GM18868 (cell line): Measurements from ENCODE around the gene GABBR2.
A peak's percentile ranks its signal among the peaks of the same experiment; 100 is the strongest.

Experiments
- ATAC-seq: cut with Tn5 transposase; IDR thresholded peaks from one replicate; pipeline ENCODE4 v1.9.1; 2021; ENCODE audit warnings: mild to moderate bottlenecking, moderate library complexity; ENCODE audit not compliant: unreplicated experiment

The GABBR2 gene

DNA sequence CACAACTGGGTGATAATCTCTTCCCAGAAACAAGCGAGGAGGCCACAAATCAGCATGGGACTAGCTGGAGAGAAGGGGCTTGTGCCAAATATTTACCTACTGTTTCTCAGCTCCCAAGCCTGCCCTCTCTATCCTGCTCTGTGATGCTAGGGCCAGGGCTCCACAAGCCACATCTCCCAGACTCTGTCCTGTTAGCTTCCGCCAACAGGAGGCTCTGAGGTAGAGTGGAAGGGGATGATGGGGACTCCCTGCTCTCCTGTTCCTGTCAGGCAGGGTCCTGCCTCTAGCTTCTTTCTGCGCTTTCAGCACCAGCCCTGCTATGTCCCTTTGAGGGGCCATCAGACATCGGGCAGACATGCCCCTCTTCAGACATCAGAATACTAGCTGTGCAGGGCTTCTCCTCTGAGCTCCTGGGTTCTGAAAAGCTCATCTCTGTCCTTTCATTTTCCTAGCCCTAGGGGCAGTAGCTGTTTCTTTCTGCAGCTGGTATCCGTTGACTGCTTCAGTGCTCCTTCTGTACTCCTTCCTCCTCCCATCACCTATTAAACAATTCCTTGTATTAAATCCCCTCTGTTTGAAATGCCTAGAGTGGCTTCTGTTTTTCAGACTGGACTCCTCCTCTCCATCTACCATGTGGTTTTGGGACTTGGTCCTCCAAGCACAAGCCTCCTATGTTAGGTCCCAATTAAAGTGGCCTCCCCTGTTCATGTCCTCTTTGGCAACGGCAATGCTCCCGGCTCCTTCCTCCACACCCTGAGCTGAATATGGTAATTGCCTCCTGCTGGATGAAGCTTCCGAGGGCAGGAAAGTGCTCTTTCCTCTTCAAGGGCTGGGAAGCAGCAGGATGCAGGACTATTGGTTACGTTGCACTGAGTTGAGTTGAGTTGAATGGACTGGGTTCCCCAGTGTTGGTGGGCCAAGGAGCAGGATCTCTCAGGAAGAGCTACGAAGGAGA, 292.2 kb downstream of the GABBR2 start:
- ATAC-seq = no peak

DNA sequence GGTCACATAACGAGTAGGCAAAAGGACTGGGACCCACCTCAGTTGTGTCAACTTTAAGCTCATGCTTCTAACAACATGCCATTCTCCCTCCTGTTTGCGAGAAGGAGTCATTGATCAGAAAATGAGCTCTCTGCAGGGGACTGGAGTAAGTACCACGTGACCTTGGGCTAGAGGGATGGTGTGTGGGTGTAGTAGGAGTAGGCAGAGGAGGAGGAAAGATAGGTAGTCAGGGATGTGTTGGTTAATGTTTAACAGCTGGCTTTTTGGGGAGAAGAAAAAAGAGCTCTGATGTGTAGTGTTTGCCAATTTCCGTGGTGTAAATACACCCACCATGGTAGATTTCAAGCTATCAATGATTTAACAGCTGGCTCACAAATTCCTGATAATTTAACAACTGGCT, 293.0 kb downstream of the GABBR2 start:
- no peak for ATAC-seq

DNA sequence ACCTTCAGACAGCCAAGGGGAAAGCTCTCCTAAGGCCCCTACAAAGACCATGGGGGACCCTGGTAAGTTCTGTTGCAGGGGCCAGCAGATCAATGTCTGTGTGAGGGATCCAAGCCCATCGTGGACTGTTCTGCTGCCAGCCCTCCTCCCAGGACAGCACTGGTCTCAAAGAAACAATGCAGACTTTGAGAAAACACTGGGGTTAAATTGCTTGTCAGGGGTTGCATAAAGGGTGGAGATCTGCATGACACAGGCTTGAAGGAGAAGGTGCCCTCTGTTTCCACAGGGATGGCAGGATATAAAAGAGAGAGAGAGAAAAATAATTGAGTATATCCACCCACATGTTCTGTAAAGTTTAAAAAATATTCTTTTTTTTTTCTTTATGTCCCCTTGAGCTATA, 295.7 kb downstream of the GABBR2 start:
- no peak for ATAC-seq

DNA sequence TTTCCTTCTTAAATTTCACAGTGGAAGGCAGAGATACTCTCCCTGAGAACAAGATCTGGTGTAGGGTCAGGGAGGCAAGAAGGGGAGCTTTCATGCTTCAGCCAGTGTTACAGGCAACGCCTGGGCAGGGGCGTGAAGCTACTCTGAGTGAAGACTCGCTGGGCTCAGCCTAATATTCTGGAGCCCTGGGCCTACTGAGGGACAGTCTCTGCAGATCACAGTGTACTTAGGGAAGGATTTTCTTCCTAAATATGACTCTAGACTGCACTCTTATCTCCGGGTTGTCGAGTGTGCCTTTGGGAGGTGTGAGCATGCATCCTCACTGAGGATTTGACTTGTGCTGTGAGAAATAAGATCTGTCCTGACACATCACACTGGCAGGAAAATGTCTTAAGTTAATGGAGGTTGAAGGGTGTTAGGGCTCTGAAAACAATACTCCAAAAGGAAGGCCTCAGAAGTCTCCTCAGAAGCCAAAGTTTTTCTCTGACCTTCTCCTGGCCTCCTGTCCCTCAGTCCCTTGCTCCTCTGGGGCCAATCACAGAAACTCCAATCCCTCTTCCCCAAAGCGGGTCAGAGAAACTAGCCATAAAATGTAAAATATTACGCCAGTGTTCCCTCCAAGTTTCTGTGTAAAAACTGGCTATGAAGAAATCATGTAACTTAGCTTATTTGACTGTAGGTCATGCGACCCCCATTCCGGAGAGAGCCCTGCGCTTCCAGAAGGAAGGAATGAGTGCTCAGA, 296.5 kb downstream of the GABBR2 start:
- ATAC-seq = no peak

DNA sequence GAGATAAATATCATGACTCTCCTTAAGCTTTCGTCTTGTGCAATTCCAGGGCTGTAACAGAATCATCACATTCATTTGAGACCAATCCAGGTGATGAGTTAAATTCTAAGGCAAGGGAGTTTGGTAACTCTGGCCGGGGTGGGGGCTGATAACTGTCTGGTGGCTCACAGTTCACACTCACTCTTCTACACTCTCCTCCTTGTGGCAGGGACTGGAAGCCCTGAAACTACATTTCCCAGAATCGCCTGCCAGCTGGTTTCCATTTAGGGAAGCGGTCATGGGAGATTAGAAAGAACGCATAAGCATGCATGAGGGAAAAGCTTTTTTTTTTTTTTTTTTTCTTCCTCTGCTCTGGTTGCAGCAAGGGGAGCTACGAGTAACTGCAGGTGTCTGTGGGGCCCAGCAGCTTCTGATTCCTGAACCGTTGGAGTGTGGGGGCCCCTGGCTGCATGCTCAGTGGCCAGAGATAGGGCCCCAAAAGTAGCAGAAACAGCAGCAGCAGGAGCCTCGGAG, 298.5 kb downstream of the GABBR2 start:
- no peak for ATAC-seq

DNA sequence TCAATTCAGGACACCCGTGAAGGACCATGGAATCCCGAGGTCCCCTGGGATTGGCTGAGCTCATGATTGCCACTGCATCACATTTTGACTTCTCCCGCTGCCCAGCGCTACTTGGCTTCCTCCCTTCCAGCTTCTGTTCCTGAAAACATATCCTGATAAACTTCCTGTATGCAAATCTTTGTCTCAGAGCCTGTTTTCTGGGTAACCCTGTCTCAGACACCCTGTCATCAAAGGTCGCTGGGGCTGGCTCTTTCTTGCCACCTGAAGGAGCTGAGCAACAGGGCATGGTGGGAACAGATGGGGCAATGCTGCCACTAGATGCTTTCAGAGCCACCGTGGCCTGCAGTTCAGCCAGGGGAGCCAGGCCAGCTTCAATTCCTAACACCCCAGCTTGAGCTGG, 299.0 kb downstream of the GABBR2 start:
- no peak for ATAC-seq

DNA sequence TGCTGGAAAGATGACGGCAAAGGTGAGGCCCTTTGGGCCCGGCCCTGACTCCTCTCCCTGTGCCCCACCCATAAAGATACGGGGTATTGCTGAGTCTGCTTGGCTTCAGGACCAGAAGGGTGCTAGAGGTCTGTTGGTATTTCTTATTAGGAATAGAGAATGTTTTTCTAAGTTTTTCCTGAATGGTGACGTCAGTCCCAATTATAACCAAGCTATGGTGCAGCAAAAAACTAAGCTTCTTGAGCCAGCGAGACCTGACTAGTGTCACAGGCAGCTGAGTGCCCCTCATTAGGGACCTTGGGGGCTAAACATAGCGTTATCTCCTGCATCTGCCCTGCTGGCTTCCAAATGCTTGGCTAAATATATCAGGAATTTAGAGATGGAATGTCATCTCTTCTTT, 302.3 kb downstream of the GABBR2 start:
- ATAC-seq = no peak

DNA sequence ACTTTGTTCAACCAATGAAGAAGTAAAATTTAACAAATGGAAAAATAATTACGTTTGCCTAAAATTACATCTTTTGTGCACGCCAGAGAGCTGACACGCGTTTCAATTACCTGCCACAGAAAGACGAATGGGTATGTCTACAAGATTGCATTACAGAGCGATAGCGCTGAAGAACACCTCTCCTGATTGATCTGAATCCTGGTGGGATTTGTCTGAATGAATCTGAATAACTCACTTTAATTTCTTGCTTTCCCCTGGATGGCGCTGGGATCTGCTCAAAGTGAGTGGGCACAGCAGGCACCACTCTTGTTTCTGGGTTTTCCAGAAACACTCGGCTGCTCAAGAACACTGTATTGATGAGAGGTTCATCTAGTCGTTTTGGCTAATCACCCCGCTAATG, 304.5 kb downstream of the GABBR2 start:
- no peak for ATAC-seq

DNA sequence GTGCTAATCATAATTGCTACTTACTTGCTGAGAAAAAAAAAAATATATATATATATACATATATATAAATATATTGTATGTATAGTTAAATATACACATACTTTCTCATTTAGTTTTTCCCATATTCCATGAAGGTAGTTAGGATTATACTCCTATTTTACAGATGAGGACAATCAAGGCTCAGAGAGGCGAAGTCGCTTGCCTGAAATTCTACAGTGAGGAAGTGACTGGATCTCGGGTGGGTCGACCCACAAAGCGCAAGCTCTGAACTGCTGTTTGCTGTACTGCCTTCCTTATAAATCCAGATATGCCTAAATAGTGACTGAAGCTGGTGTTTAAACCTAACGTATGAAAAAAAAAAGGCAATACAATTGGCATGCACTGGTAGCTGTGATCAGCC, 305.0 kb downstream of the GABBR2 start:
- ATAC-seq = no peak

DNA sequence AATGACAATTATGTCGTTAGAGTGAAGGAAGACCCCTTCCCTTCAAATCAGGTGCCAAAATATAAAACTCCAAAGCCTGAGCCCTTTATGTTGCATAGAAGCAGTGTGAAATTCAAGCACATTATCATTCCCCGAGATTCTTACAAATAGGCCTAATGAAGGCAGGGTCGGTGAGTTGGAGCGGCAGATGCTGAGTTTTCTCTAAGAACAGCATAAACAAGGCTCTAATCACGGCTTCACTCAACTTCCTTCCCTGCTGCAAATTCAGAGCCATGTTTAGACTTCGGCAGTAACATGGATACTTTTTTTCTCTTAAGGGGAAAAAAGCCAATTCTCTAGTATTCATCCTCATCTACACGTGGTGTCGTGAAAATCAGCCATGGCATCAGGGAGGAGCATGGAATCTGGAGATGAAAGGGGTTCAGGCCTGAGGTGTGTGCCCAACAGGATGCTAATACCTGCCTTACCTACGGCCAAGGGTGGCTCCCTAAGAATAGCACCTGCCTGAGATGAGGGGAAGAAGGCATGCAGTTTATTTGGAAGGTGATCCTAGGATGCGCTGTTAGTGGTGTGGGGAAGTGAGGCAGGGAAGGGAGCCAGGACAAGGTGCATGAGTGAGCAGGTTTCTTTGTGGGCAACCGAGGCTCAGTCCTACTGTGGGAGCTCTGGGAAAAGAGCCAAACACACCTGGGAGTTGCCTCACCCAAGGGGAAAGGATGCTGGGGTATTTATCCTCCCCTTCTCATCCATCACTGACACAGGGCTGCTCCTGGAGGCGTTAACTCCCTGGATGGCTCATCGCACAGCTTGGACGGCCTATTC, 306.5 kb downstream of the GABBR2 start:
- ATAC-seq = no peak

DNA sequence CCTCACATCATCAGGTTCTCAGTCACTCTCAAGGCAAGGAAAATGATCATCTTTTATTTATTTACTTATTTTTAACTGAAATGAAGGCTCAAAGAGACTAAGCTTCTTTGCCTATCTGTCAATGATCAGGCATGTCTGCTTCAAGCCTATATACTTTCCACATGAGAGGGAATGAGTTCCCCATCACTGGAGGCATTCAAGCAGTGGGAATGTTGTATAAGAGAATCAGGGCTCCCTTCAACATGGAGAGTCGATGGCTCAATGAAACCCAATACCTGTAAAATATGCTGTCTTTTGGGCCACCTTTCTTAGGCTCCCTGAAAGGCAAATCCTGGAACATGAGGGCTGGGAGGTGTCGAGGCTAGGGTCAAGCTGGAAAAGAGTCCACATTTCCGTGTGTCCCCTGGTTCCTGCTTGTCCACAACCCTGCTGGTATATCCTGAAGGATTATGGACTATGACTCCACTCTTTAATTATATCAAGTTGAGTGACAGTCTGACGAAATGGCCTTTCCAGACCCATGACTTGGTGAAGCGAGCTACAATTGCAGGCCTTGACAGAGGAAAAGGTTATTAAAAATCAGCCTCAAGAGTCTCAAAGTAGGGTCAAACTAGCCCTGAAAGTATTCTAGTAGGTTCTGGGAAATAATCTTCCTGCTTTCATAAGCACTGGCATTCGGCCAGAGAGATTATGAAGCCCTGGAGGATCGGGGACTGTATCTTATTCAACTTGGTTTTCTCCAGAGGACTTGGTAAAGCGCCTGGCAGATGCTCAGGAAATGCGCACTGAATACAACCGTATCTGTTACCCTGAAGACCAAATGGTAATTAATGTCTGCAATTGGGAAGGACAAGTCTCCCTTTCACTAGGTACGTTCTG, 307.4 kb downstream of the GABBR2 start:
- ATAC-seq = no peak

DNA sequence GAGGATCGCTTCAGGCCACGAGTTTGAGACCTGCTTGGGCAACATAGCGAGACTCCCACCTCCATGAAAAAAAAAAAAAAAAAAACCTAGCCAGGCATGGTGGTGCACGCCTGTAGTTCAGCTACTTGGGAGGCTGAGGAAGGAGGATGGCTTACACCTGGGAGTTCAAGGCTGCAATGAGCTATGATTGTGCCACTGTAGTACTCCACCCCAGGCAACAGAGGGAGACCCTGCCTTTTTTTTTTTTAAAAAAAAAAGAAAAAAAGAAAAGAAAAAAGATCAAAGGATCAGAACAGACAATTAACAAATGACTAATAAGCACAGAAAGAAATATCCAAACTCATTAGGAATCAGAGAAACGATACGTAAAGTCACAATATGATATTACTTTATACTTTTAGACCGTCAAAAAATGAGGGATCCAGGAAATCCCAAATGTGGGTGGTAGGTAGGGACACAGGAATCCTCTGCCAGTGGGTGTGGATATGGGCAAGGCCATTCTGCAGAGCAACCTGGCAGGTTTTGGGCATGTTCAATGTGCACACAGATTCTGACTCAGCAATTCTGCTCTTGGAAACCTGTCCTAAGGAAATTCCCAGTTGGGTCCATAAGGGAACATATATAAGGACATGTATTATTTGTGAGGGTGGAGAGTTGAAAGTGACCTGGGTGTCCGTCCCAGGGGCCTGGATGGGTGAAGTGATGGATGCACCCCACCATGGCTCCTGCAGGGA, 308.6 kb downstream of the GABBR2 start:
- ATAC-seq = no peak

DNA sequence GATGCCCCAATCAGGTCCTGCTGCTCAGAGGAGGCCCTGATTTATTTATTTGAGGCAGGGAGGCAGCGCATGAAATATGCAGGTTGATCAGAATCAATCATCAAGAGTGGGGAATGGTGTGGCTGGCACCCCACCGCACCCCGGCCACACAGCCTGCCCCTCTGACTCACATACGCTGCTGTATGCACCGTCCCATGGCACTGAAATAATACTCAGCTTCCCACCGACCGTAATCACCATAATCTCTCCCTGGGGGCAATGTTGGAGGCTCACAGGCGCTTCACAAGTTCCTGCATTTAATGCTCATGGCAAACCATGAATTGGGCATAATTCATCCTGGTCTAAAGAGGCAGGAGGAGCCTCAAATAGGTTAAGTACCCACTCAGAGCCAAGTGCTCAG, 312.1 kb downstream of the GABBR2 start:
- ATAC-seq = no peak

DNA sequence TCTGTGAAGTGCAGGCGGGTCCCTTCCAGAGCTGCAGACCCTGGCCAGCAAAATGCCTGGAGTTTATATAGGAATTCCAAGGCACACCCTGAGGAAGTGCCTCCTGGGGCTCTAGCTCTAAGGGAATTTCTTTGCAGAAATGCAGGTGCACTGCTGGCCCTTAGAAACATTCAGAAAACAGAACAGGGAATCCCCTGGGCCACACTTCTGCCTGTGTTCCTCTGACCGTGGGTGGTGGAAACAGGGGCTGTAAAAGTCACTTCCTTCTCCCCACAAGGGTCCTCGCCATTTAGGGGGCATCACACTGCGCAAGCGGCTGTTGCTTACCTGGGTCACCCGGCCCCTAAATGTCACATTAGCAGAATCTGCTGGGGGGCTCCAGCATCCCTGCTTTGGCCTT, 312.5 kb downstream of the GABBR2 start:
- ATAC-seq = no peak

DNA sequence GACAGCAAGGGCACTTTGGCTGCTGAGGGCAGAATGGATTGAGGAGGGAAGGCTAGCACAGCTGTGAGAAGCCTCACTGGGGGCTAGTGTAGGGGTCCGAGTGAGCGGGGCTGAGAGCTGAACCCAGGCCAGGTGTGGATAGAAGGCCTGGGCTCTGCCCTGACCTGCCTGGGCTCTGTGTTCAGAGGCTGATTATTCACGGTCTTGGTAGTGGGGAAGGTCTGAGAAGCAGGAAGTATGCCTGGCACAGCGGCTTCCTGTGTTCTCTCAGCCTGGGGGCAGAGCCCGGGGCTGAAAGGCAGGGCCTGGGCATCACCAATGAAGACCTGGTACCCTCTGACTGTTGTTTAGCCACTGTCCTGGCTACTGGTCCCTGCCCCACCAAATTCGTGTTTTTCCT, 316.9 kb downstream of the GABBR2 start:
- ATAC-seq = no peak

DNA sequence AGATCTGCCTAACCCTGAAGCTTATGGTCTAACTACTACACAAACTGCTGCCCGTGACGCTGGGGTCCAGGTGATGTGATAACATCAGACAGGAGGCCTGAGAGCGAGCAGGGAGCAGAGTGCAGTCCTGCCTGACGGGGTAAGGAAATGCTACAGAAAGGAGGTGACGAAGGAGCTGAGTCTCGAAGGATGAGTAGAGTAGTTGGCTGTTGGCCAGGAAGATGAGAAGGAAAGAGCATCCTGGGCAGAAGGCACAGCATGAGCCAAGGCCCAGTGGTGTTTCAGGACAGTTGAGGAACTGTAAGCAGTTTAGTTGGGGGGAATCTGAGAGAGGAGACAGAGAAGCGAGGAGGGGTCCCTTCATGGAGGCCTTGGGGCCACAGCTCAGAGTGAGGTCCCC, 317.3 kb downstream of the GABBR2 start:
- ATAC-seq = no peak

DNA sequence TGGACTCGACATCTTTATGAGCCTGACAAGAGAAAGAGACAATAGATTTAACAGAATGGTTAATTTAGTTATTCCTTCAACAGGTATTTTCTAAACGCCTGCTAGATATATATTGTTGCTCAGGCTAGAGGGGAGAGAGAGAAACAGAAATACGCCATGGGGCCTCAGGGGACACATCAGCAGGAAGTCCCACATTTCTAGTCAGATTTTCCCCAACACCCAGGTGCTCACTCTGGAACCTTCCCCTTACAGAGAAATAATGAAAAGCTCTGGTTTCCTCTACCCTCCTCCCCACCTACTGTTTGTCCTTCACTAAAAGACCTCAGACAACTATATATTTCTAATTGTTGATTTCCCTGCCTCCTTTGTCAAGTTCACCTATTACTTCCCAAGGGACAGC, 323.0 kb downstream of the GABBR2 start:
- no peak for ATAC-seq

DNA sequence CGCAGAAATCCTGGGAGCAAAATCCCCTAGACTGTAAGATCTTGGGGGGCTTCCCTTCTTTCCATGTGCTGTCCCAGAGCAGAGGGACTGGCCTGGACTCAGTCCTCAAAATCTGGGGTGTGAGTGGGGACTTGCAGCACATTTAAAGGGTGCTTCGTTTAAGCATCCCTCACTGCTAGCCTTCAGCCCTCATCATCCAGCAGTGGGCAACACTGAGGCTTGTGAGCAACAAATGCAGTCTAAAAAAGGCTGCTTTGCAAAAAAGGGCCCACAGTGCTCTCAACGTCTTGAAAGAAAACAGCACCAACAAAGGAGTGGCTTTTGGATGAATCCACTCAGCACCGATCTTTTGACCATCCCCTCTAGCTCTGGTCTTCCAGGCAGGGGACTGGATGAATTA, 325.0 kb downstream of the GABBR2 start:
- no peak for ATAC-seq

DNA sequence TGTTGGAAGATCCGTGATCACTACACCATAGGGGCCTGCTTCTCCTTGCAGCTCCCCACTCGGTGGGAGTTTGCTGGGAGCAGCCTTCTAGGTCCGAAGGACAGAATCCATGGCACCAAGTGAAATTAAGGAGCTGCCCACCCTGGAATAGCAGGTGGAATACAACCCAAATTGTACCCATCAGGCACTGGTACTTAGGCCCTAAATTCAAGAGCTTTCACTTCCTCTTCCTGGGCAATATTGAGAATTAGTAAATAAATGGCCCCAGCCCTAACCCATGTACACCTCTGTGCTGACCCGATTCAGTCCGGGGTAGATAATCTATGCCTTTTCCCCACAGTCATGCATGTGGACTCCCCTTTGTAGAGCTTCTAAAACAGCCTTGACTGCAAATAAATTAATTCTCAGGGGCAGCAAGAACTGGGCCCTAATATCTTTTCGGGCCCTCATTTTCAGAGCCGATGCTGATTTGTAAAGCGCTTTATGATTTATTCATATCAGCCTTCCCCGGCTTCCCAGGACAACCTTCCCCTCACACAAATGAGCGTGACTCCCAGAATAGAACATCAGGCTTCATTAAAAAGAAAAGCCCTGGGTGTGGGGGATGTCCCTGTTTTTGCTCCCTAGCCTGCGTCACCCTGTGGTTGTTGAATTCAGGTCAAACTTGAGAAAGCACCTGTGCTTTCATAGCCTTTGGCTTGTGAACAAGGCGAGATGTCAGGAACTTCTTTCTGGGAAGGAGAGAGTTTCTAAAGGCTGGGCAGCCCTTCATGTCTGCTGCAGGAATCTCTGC, 327.2 kb downstream of the GABBR2 start:
- peak; percentile 64 for ATAC-seq
